ENCODE data around the gene NPM3. TPM values are rescaled to one million over a fixed set of nuclear protein-coding genes. Genes with fewer than 3 reads are reported as not detected.

Gene NPM3
- total and polyA plus RNA-seq, 2 of the 8 experiments (the other 6 are each of a cell fraction or from before 2014, with no cell fraction given): 127 to 175 TPM

DNA sequence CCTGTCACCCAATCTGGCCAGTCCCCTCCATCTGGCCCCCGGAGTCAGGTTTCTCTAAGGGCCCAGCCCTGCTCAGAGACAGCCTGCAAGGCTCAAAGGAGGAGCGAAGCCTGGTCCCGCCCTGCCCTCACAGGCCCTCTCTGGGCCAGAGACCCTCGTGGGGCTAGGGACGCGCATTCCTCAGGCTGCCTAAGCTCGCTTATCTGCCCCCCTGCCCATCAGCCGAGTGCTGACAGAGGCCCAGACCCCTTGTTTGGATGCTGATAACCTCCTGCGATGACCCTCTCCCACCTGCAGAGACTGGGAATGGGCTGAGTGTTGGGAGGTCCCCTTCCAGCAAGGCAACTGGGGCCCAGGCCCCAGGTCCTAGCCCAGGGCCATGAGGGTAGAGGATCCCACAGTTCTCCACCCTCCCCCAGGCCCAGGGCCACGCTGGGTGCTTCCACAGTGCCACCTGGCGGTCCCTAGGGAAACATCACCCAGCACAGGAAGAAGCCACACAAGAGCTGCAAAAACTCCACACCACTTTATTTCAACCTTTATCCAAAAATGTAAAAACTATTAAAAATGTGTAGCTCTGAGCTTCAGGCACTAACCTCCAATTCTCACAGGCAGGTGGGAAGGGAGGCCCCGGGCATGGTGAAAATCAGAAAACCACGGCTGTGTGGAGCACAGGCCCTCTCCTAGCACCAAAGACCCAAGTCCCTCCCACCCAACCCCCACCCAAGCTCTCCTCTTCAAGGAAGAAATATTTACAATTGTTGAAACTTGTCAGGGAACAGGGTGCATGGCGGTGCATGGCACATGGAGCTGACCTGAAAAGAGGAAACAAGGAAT lies 2.2 kb downstream of the NPM3 start (continued):
- TF ChIP-seq, protein P1, sequence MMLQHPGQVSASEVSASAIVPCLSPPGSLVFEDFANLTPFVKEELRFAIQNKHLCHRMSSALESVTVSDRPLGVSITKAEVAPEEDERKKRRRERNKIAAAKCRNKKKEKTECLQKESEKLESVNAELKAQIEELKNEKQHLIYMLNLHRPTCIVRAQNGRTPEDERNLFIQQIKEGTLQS (IDR thresholded peaks at IDR 0.05; ENCODE audit: insufficient read depth, low read depth, low read length): no peak
- TF ChIP-seq, protein P2, sequence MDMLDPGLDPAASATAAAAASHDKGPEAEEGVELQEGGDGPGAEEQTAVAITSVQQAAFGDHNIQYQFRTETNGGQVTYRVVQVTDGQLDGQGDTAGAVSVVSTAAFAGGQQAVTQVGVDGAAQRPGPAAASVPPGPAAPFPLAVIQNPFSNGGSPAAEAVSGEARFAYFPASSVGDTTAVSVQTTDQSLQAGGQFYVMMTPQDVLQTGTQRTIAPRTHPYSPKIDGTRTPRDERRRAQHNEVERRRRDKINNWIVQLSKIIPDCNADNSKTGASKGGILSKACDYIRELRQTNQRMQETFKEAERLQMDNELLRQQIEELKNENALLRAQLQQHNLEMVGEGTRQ (IDR thresholded peaks at IDR 0.05; ENCODE audit: low read length): 0 out of 2 replicates have a peak, but pooled peaks have one; percentile 12
- no peak for TF ChIP-seq KDM1A (IDR thresholded peaks at IDR 0.05; ENCODE audit: borderline replicate concordance, low read length)
- no peak for TF ChIP-seq TAF7 (optimal IDR thresholded peaks at IDR 0.05; ENCODE audit: borderline replicate concordance, low read depth, low read length)
- peak in 1 of 2 experiments; percentile 40; a peak in 1 of 4 replicates for TF ChIP-seq SIN3A (conservative IDR thresholded peaks at IDR 0.05 in 1 of 2, IDR thresholded peaks at IDR 0.05 in 1 of 2; ENCODE audit: low read depth in 1 of 2, low read length in 2 of 2)
- no peak for TF ChIP-seq CBX5 (IDR thresholded peaks at IDR 0.05; ENCODE audit: low read depth, low read length)
- no peak for TF ChIP-seq POLR2A (IDR thresholded peaks at IDR 0.05; ENCODE audit: control extremely low read depth in 1 of 2, low read depth in 2 of 2, low read length in 2 of 2)
- no peak for TF ChIP-seq TAF1 (IDR thresholded peaks at IDR 0.05; ENCODE audit: low read depth, low read length)
- TF ChIP-seq EP300 (IDR thresholded peaks at IDR 0.05; ENCODE audit: borderline replicate concordance in 1 of 2, low read depth in 2 of 2, low read length in 2 of 2): no peak
- TF ChIP-seq BACH1 (IDR thresholded peaks at IDR 0.05; ENCODE audit: low read length): no peak
- TF ChIP-seq FOSL1 (IDR thresholded peaks at IDR 0.05; ENCODE audit: insufficient read depth, low read depth, low read length): no peak
- no peak for TF ChIP-seq CTBP2 (IDR thresholded peaks at IDR 0.05; ENCODE audit: borderline replicate concordance, insufficient read depth, insufficient read length, low read length)
- no peak for TF ChIP-seq EGR1 (IDR thresholded peaks at IDR 0.05; ENCODE audit: borderline replicate concordance, low read depth, low read length)
- no peak for TF ChIP-seq MAFK (IDR thresholded peaks at IDR 0.05; ENCODE audit: low read depth, low read length)
- no peak for TF ChIP-seq NRF1 (IDR thresholded peaks at IDR 0.05; ENCODE audit: low read depth, low read length)
- TF ChIP-seq KDM5A (IDR thresholded peaks at IDR 0.05; ENCODE audit: low read length): no peak
- no peak for TF ChIP-seq HDAC6 (IDR thresholded peaks at IDR 0.05; ENCODE audit: low read depth, low read length)
- no peak for TF ChIP-seq SRF (IDR thresholded peaks at IDR 0.05; ENCODE audit: low read depth, low read length)
- no peak for TF ChIP-seq NANOG (IDR thresholded peaks at IDR 0.05; ENCODE audit: insufficient read depth, low read depth, low read length, poor library complexity, severe bottlenecking)
- TF ChIP-seq RFX5 (IDR thresholded peaks at IDR 0.05; ENCODE audit: borderline replicate concordance, low read depth, low read length): no peak
- TF ChIP-seq SIX5 (IDR thresholded peaks at IDR 0.05; ENCODE audit: low read depth, low read length): no peak
- no peak for TF ChIP-seq KDM4A (IDR thresholded peaks at IDR 0.05; ENCODE audit: low read depth, low read length, severe bottlenecking)

Measured in H1 (cell line).